Stimulated activated CD8-positive, alpha-beta memory T cell treated with anti-CD3 and anti-CD28 coated beads, Interleukin-4, amount 100 ng/mL, for 24 hours (primary cell): ENCODE results near the gene ARHGEF39.

Experiments used
- DNase-seq: peaks from one replicate; pipeline ENCODE4 v3.0.0-alpha.2; 2020; ENCODE audit warnings: low read depth

ARHGEF39 gene

DNA sequence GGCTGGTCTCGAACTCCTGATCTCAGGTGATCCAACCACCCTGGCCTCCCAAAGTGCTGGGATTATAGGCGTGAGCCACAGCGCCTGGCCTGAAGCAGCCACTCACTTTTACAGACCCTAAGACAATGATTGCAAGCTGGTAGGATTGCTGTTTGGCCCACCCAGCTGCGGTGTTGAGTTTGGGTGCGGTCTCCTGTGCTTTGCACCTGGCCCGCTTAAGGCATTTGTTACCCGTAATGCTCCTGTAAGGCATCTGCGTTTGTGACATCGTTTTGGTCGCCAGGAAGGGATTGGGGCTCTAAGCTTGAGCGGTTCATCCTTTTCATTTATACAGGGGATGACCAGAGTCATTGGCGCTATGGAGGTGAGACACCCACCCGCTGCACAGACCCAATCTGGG, 10.2 kb upstream of the ARHGEF39 start:
- no peak for DNase-seq

DNA sequence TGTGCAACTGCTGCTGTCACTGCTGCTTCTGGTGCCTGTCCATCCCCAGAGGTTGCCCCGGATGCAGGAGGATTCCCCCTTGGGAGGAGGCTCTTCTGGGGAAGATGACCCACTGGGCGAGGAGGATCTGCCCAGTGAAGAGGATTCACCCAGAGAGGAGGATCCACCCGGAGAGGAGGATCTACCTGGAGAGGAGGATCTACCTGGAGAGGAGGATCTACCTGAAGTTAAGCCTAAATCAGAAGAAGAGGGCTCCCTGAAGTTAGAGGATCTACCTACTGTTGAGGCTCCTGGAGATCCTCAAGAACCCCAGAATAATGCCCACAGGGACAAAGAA, 9.0 kb upstream of the ARHGEF39 start:
- no peak for DNase-seq

DNA sequence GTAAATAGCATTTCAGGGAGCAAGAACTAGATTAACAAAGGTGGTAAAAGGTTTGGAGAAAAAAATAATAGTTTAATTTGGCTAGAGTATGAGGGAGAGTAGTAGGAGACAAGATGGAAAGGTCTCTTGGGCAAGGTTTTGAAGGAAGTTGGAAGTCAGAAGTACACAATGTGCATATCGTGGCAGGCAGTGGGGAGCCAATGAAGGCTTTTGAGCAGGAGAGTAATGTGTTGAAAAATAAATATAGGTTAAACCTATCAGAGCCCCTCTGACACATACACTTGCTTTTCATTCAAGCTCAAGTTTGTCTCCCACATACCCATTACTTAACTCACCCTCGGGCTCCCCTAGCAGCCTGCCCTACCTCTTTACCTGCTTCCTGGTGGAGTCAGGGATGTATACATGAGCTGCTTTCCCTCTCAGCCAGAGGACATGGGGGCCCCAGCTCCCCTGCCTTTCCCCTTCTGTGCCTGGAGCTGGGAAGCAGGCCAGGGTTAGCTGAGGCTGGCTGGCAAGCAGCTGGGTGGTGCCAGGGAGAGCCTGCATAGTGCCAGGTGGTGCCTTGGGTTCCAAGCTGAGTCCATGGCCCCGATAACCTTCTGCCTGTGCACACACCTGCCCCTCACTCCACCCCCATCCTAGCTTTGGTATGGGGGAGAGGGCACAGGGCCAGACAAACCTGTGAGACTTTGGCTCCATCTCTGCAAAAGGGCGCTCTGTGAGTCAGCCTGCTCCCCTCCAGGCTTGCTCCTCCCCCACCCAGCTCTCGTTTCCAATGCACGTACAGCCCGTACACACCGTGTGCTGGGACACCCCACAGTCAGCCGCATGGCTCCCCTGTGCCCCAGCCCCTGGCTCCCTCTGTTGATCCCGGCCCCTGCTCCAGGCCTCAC, 8.4 kb upstream of the ARHGEF39 start, which contains the start of gene CA9:
TSS of gene CA9 (plus strand) at position 797 of the 893 bp plus-strand sequence. CDS start at position 829, 32 bp downstream.
- DNase-seq: no peak

GRCh38 chr9:35669331-35670145, 4.5 kb upstream of the ARHGEF39 start:
- DNase-seq: no peak

- no peak for DNase-seq
These were observed 2.9 kb upstream of the ARHGEF39 start for GRCh38 chr9:35667939-35668338.

- DNase-seq: no peak
These were observed 1.6 kb upstream of the ARHGEF39 start for GRCh38 chr9:35666549-35666948.

- DNase-seq: no peak
These were observed 1.1 kb upstream of the ARHGEF39 start for GRCh38 chr9:35666045-35666444.

DNA sequence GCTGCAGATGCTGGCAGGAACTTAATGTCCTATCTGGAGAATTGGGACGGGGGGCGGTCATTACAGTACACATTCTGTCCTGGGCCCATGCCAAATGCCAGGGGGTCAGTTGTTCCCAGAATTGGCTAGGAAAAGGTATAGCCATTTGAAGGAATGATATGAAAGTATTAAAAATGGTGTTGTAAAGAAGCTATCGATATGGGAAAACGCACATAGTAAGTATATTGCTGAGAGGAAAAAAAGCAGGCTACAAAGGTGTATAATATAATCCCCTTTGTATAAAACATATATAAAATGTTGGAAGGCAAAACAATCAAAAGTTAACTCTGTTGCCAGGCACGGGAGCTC, 450 bp upstream of the ARHGEF39 start:
- no peak for DNase-seq

- no peak for DNase-seq
These were observed 2.6 kb downstream of the ARHGEF39 start for GRCh38 chr9:35662437-35662836.

DNA sequence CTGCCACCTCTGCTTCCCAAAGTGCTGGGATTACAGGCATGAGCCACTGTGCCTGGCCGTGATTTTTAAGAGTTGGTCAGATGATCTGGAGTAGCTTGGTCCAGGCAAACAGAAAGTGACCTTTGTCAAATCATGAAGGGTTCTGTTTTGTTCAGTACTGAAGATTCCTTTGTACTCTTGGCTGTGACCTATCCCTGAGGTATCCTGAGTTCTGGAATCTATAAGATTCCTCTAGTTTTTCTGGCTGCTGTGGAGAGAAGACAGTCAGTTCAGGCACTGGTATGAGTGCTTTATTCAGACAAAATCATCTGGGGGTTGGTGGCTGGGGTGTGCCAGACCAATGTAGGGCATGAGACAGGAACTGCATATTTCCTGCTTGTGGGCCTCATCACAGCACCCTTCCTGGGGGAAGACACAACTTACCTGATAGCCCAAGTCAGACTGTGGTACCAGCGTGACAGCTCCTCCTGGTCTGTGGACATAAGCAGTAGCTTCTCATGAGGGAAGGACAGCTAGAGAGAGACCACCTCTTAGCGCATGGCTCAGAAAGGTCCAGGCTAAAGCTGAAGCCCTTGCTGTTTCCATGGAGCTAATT, 3.1 kb downstream of the ARHGEF39 start:
- DNase-seq: no peak

- DNase-seq: no peak
These were observed 4.0 kb downstream of the ARHGEF39 start for GRCh38 chr9:35660966-35661415.

DNA sequence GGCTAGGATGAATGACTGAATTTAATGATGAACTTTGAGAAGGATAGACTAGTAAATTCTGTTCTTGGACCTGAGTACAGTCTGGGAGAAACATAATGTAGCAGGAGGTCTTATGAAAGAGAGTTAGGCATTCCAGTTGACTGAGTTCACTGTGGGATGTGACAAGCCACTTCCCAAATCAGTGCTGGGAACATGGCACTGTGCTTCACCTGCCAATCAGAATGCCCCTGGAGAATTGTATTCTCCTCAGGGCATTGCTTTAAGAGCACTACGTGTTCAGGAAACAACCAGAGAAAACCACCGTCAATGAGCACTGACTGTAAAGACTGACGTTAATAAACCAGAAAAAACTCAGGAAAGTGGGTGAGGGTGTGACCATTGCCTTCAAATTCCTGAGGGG, 5.7 kb downstream of the ARHGEF39 start:
- no peak for DNase-seq

- DNase-seq: no peak
These were observed 6.1 kb downstream of the ARHGEF39 start for GRCh38 chr9:35658968-35659220.

- peak; percentile 73 for DNase-seq
These were observed 6.6 kb downstream of the ARHGEF39 start, which contains the start of gene CCDC107 for GRCh38 chr9:35658137-35658967. TSS of gene CCDC107 (plus strand) at chr9:35658292. CDS start at chr9:35658380, 88 bp downstream.

GRCh38 chr9:35657546-35658136, 7.4 kb downstream of the ARHGEF39 start, which contains the start of gene RMRP:
TSS of gene RMRP (minus strand) at chr9:35658019.
- DNase-seq: peak; percentile 92

- DNase-seq: no peak
These were observed 8.0 kb downstream of the ARHGEF39 start for GRCh38 chr9:35656831-35657545.

GRCh38 chr9:35656348-35656747, 8.6 kb downstream of the ARHGEF39 start:
- DNase-seq: no peak

GRCh38 chr9:35653611-35654010, 11.4 kb downstream of the ARHGEF39 start:
- no peak for DNase-seq

GRCh38 chr9:35652829-35653209, 12.2 kb downstream of the ARHGEF39 start:
- DNase-seq: no peak

GRCh38 chr9:35651956-35652828, 12.8 kb downstream of the ARHGEF39 start:
- DNase-seq: no peak
